Fibroblast of skin of scalp (primary cell): ENCODE measurements around the gene KLF16.

Experiments used
- DNase-seq: peaks from one replicate; pipeline ENCODE4 v3.0.0-alpha.2; 2013

KLF16 gene

DNA sequence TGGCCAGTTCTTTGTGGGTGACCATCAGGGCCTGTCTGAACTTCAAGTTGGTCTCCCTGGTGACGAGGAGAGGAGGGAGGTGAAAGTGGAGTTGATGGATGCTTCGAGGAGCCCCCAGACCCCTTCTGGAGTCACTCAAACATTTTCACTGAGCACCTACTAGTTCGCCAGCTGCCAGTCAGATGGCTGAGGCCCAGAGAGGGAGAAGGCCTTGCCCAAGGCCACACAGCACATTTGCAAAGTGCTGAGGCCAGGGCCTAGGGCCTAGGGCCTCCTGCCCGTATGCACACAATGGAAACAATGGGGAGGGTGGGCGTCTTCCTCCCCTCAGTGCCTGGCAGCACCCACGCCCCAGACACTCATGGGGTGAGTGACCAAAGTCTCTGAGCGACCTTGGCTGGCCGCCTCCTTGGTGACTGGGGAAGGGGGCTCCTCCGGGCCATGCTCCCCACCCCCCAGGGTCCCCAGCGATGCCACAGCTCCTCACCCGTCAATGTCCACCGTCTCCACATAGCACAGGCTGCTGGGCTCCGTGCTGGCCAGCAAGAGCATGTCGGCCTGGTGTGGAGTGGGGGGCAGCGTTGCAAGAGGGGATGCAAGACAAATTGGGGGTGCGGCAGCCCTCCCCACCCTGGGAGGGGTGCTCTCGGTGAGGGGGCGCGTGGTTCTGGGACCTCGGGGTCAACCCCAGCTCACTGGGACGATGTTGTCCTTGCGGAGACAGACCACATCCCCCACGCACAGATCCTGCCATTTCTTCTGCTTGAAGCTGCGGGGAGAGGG, 57.8 kb downstream of the KLF16 start:
- no peak for DNase-seq

- no peak for DNase-seq
Measured at GRCh38 chr19:1804858-1805257, 58.5 kb downstream of the KLF16 start.
